Neural progenitor cell (in vitro differentiated cells): ENCODE results near the gene KIF2A. TPM values are rescaled to one million over a fixed set of nuclear protein-coding genes. Genes with fewer than 3 reads are reported as not detected.

Experiments used
- DNase-seq: peaks from one replicate; pipeline ENCODE4 v3.0.0-alpha.2; 2016; ENCODE audit warnings: low spot score
- H2AFZ ChIP-seq: fragments of 200-600 bp; sonication (generic); replicated peaks from 2 replicates; pipeline ENCODE4 v1.6.1; 2016; ENCODE audit warnings: antibody characterized with exemption
- H3F3A ChIP-seq: fragments of 200-600 bp; sonication (generic); 2 replicates; pipeline ENCODE4 v1.6.1; 2016; ENCODE audit warnings: antibody characterized with exemption, low read depth
- H3K27ac ChIP-seq: fragments of 200-600 bp; sonication (generic); 2 replicates; pipeline ENCODE4 v1.5.1; 2016; ENCODE audit warnings: mild to moderate bottlenecking
- H3K27me3 ChIP-seq: fragments of 200-600 bp; sonication (generic); 2 replicates; pipeline ENCODE4 v1.6.1; 2016; ENCODE audit warnings: mild to moderate bottlenecking, moderate library complexity
- H3K36me3 ChIP-seq: fragments of 200-600 bp; sonication (generic); 2 replicates; pipeline ENCODE4 v1.5.1; 2016
- H3K4me1 ChIP-seq: fragments of 200-600 bp; sonication (generic); 2 replicates; pipeline ENCODE4 v1.6.1; 2016; ENCODE audit warnings: mixed run types
- H3K4me2 ChIP-seq: fragments of 200-600 bp; sonication (generic); 2 replicates; pipeline ENCODE4 v1.6.1; 2016
- H3K4me3 ChIP-seq: fragments of 200-600 bp; sonication (generic); 2 replicates; pipeline ENCODE4 v1.5.1; 2016
- H3K79me2 ChIP-seq: fragments of 200-600 bp; sonication (generic); 2 replicates; pipeline ENCODE4 v1.6.1; 2016; ENCODE audit warnings: low read depth
- H3K9ac ChIP-seq: fragments of 200-600 bp; sonication (generic); 2 replicates; pipeline ENCODE4 v1.6.1; 2016
- H3K9me3 ChIP-seq: fragments of 200-600 bp; sonication (generic); 2 replicates; pipeline ENCODE4 v1.5.1; 2016; ENCODE audit warnings: low read depth
- H4K20me1 ChIP-seq: fragments of 200-600 bp; sonication (generic); 2 replicates; pipeline ENCODE4 v1.6.1; 2016; ENCODE audit warnings: low read depth
- H3K27ac Mint-ChIP-seq: 3 replicates; pipeline ENCODE4 v1.8.0; 2021; ENCODE audit warnings: mixed read lengths
- H3K27me3 Mint-ChIP-seq: 2 replicates; pipeline ENCODE4 v1.8.0; 2022; ENCODE audit warnings: low read depth, mild to moderate bottlenecking, inconsistent platforms, moderate library complexity, mixed read lengths; ENCODE audit not compliant: insufficient read depth
- H3K36me3 Mint-ChIP-seq: 3 replicates; pipeline ENCODE4 v1.8.0; 2021; ENCODE audit warnings: mixed read lengths
- H3K4me1 Mint-ChIP-seq: 3 replicates; pipeline ENCODE4 v1.8.0; 2021; ENCODE audit warnings: mixed read lengths
- H3K4me3 Mint-ChIP-seq: 3 replicates; pipeline ENCODE4 v1.8.0; 2021; ENCODE audit warnings: mild to moderate bottlenecking, moderate library complexity, mixed read lengths
- H3K9me3 Mint-ChIP-seq: 3 replicates; pipeline ENCODE4 v1.8.0; 2020; ENCODE audit warnings: mixed read lengths
- CTCF ChIP-seq: fragments of 200-600 bp; sonication (generic); IDR thresholded peaks from 2 replicates; pipeline ENCODE4 v1.5.1; 2017; ENCODE audit warnings: antibody characterized with exemption, mild to moderate bottlenecking
- EZH2 ChIP-seq: fragments of 200-600 bp; sonication (generic); IDR thresholded peaks from 2 replicates; pipeline ENCODE4 v1.6.1; 2017; ENCODE audit warnings: antibody characterized with exemption, mild to moderate bottlenecking, moderate library complexity
- EZH2phosphoT487 ChIP-seq: fragments of 200-600 bp; sonication (generic); IDR thresholded peaks from 2 replicates; pipeline ENCODE4 v1.6.1; 2017; ENCODE audit warnings: antibody characterized with exemption
- total RNA-seq: library from RNA; depleted of rRNA; stranded (reverse); fragments of >200 nt; gene quantifications from 2 replicates; pipeline ENCODE4 v1.2.3, GENCODE V29; 2015; ENCODE audit warnings: low replicate concordance

The KIF2A gene
- total RNA-seq, 1 donor from 2014 or later: 114 TPM

- no peak overlapping the region for H3K27ac ChIP-seq
- peaks cover 2% of the 10 kb centered on the region for H3F3A ChIP-seq
- H3K4me2 ChIP-seq: no peak overlapping the region
These were observed 4.6 kb downstream of the KIF2A start for GRCh38 chr5:62310426-62311143.

GRCh38 chr5:62312036-62312435 is 6.0 kb downstream of the KIF2A start:
- peaks cover 22% of the 10 kb centered on the region for H3K4me1 Mint-ChIP-seq
- Histone ChIP-seq H3K4me2 (no peak overlapping the region), H3K4me1 (peaks cover 18% of the 10 kb centered on the region), H3K27me3 (no peaks in the 10 kb centered on the region), H3K79me2 (peaks cover 100% of the 10 kb centered on the region), H3K9me3 (no peaks in the 10 kb centered on the region), H3K36me3 (no peaks in the 10 kb centered on the region), H3K27ac (no peak overlapping the region), H2AFZ (no peak overlapping the region), H3F3A (no peaks in the 10 kb centered on the region), H4K20me1 (peaks cover 100% of the 10 kb centered on the region), H3K4me3 (no peak overlapping the region), H3K9ac (no peak overlapping the region)
- no peak overlapping the region for H3K27ac Mint-ChIP-seq
- TF ChIP-seq EZH2phosphoT487: no peak
- TF ChIP-seq CTCF: no peak
- no peak for TF ChIP-seq EZH2
- DNase-seq: no peak
- H3K27me3 Mint-ChIP-seq: peaks cover 2% of the 10 kb centered on the region
- peaks cover 10% of the 10 kb centered on the region for H3K36me3 Mint-ChIP-seq
- no peak overlapping the region for H3K4me3 Mint-ChIP-seq
- no peaks in the 10 kb centered on the region for H3K9me3 Mint-ChIP-seq

More at GRCh38 chr5:62310426-62311143, 4.6 kb downstream of the KIF2A start:
- peaks cover 25% of the 10 kb centered on the region for H3K4me1 Mint-ChIP-seq
- Histone ChIP-seq H3K9me3 (no peaks in the 10 kb centered on the region), H3K79me2 (peaks cover 94% of the 10 kb centered on the region), H3K36me3 (no peaks in the 10 kb centered on the region), H3K27me3 (no peaks in the 10 kb centered on the region), H3K4me1 (peaks cover 18% of the 10 kb centered on the region), H3K9ac (no peak overlapping the region), H2AFZ (no peak overlapping the region), H3K4me3 (no peak overlapping the region), H4K20me1 (peaks cover 88% of the 10 kb centered on the region)
- H3K27me3 Mint-ChIP-seq: peaks cover 4% of the 10 kb centered on the region
- H3K36me3 Mint-ChIP-seq: peaks cover 9% of the 10 kb centered on the region
- TF ChIP-seq EZH2 (no peak), EZH2phosphoT487 (no peak), CTCF (no peak)
- no peaks in the 10 kb centered on the region for H3K9me3 Mint-ChIP-seq
- no peak overlapping the region for H3K4me3 Mint-ChIP-seq
- no peak for DNase-seq
- H3K27ac Mint-ChIP-seq: no peak overlapping the region

- no peak overlapping the region for H3K27ac Mint-ChIP-seq
- Histone ChIP-seq H3K9ac (no peak overlapping the region), H3K4me3 (no peak overlapping the region), H3K36me3 (no peaks in the 10 kb centered on the region), H3K4me2 (no peak overlapping the region), H3K4me1 (peaks cover 15% of the 10 kb centered on the region), H3K27me3 (no peaks in the 10 kb centered on the region), H3K9me3 (no peaks in the 10 kb centered on the region), H3F3A (peaks cover 3% of the 10 kb centered on the region), H3K27ac (no peak overlapping the region), H3K79me2 (peaks cover 100% of the 10 kb centered on the region), H4K20me1 (peaks cover 100% of the 10 kb centered on the region), H2AFZ (no peak overlapping the region)
- peaks cover 10% of the 10 kb centered on the region for H3K36me3 Mint-ChIP-seq
- H3K9me3 Mint-ChIP-seq: no peaks in the 10 kb centered on the region
- peaks cover 17% of the 10 kb centered on the region for H3K4me1 Mint-ChIP-seq
- H3K4me3 Mint-ChIP-seq: no peak overlapping the region
- no peak for DNase-seq
- TF ChIP-seq EZH2 (no peak), EZH2phosphoT487 (no peak), CTCF (no peak)
- H3K27me3 Mint-ChIP-seq: no peaks in the 10 kb centered on the region
These were observed 6.7 kb downstream of the KIF2A start for GRCh38 chr5:62312674-62313073.
